Measurements from ENCODE around the gene SCARB1. TPM values are rescaled to one million over a fixed set of nuclear protein-coding genes. Genes with fewer than 3 reads are reported as not detected.

The SCARB1 gene
- total RNA-seq, 1 donor, result 11.3 TPM

GRCh38 chr12:124754491-124754890, 109.2 kb downstream of the SCARB1 start:
- H3K4me3 ChIP-seq (ENCODE audit: low read depth, low read length), result no peak overlapping the region
- TF ChIP-seq, protein P1, sequence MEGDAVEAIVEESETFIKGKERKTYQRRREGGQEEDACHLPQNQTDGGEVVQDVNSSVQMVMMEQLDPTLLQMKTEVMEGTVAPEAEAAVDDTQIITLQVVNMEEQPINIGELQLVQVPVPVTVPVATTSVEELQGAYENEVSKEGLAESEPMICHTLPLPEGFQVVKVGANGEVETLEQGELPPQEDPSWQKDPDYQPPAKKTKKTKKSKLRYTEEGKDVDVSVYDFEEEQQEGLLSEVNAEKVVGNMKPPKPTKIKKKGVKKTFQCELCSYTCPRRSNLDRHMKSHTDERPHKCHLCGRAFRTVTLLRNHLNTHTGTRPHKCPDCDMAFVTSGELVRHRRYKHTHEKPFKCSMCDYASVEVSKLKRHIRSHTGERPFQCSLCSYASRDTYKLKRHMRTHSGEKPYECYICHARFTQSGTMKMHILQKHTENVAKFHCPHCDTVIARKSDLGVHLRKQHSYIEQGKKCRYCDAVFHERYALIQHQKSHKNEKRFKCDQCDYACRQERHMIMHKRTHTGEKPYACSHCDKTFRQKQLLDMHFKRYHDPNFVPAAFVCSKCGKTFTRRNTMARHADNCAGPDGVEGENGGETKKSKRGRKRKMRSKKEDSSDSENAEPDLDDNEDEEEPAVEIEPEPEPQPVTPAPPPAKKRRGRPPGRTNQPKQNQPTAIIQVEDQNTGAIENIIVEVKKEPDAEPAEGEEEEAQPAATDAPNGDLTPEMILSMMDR (IDR thresholded peaks at IDR 0.05; ENCODE audit: insufficient read depth, low read length), result no peak
- DNase-seq (ENCODE audit: low read depth), result no peak

DNA sequence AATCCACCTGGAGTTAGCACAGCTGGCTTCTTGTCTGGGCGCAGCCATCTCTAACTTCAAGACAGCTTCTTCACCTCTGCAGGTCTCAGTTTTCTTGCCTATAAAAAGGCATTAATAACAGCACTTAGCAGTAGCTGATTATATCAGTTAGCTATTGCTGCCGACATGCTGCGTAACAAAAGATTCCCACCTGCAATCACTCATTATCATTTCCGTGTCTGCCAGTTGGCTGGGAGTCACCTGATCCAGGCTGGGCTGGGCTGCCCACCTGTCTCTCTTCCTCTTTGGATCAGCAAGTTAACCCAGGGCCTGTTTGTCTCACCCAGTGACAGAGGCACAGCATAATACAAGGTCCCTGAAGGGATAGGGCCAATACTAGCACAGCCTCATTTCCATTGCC, 109.7 kb downstream of the SCARB1 start:
- no peak for DNase-seq (ENCODE audit: low read depth)
- TF ChIP-seq, protein P1 (IDR thresholded peaks at IDR 0.05; ENCODE audit: insufficient read depth, low read length), result no peak
- H3K4me3 ChIP-seq (ENCODE audit: low read depth, low read length), result no peak overlapping the region

- TF ChIP-seq, protein P1 (IDR thresholded peaks at IDR 0.05; ENCODE audit: insufficient read depth, low read length), result no peak
- DNase-seq (ENCODE audit: low read depth), result no peak
- no peak overlapping the region for H3K4me3 ChIP-seq (ENCODE audit: low read depth, low read length)
Measured at GRCh38 chr12:124753228-124753591, 110.5 kb downstream of the SCARB1 start.

GRCh38 chr12:124752437-124753227, 111.0 kb downstream of the SCARB1 start:
- peak; percentile 71 for DNase-seq (ENCODE audit: low read depth)

GRCh38 chr12:124751654-124752355, 111.9 kb downstream of the SCARB1 start:
- no peak for DNase-seq (ENCODE audit: low read depth)
- TF ChIP-seq, protein P1 (IDR thresholded peaks at IDR 0.05; ENCODE audit: insufficient read depth, low read length), result no peak
- H3K4me3 ChIP-seq (ENCODE audit: low read depth, low read length), result no peak overlapping the region

More at GRCh38 chr12:124752437-124753227, 111.0 kb downstream of the SCARB1 start:
- H3K4me3 ChIP-seq (ENCODE audit: low read depth, low read length), result no peak overlapping the region
- TF ChIP-seq, protein P1 (IDR thresholded peaks at IDR 0.05; ENCODE audit: insufficient read depth, low read length), result no peak

- TF ChIP-seq, protein P1 (IDR thresholded peaks at IDR 0.05; ENCODE audit: insufficient read depth, low read length), result no peak
- DNase-seq (ENCODE audit: low read depth), result no peak
- no peak overlapping the region for H3K4me3 ChIP-seq (ENCODE audit: low read depth, low read length)
Measured at GRCh38 chr12:124750787-124751471, 112.7 kb downstream of the SCARB1 start.
